ENCODE results near the gene SUV39H2. TPM values are rescaled to one million over a fixed set of nuclear protein-coding genes. Genes with fewer than 3 reads are reported as not detected.
A peak's percentile ranks its signal among the peaks of the same experiment; 100 is the strongest.

Gene SUV39H2
- total RNA-seq, 4 donors from 2014 or later: 2.3 to 11.2 (median 5.9) TPM

GRCh38 chr10:14838582-14839304 lies 39.9 kb upstream of the SUV39H2 start:
- Histone ChIP-seq H3K4me3 (peak overlapping the region; percentile 96), H3K9me3 (no peaks in the 10 kb centered on the region), H3K27me3 (no peaks in the 10 kb centered on the region), H3K27ac (peak overlapping the region; percentile 95), H3K36me3 (peaks cover 29% of the 10 kb centered on the region), H3K4me1 (peaks cover 19% of the 10 kb centered on the region)
- TF ChIP-seq EP300 (IDR thresholded peaks at IDR 0.05) (no peak), CTCF (IDR thresholded peaks at IDR 0.05) (no peak)
- under 1% methylated on average over 21 of the region's 60 CpGs for WGBS
- peak in 1 of 2 donors; percentile 84 for DNase-seq (ENCODE audit: low spot score in 2 of 2)

GRCh38 chr10:14839305-14839695 lies 39.4 kb upstream of the SUV39H2 start:
- H3K36me3 ChIP-seq: peaks cover 34% of the 10 kb centered on the region
- no peak for DNase-seq (ENCODE audit: low spot score in 2 of 2)
- WGBS: 11% methylated on average over 14 of the region's 14 CpGs

GRCh38 chr10:14840178-14840577 lies 38.5 kb upstream of the SUV39H2 start:
- Histone ChIP-seq H3K4me1 (peaks cover 19% of the 10 kb centered on the region), H3K36me3 (peaks cover 43% of the 10 kb centered on the region), H3K4me3 (no peak overlapping the region), H3K27ac (no peak overlapping the region), H3K27me3 (no peaks in the 10 kb centered on the region), H3K9me3 (no peaks in the 10 kb centered on the region)
- 93% methylated on average over 2 of the region's 2 CpGs for WGBS
- no peak for DNase-seq (ENCODE audit: low spot score in 2 of 2)
- TF ChIP-seq POLR2AphosphoS5 (IDR thresholded peaks at IDR 0.05): no peak
- TF ChIP-seq POLR2A (IDR thresholded peaks at IDR 0.05): no peak
- TF ChIP-seq CTCF (IDR thresholded peaks at IDR 0.05): no peak
- no peak for TF ChIP-seq EP300 (IDR thresholded peaks at IDR 0.05)

More at GRCh38 chr10:14839305-14839695, 39.4 kb upstream of the SUV39H2 start:
- Histone ChIP-seq H3K27ac (no peak overlapping the region), H3K27me3 (no peaks in the 10 kb centered on the region), H3K9me3 (no peaks in the 10 kb centered on the region), H3K4me3 (peak overlapping the region; percentile 96), H3K4me1 (peaks cover 19% of the 10 kb centered on the region)
- TF ChIP-seq CTCF (IDR thresholded peaks at IDR 0.05) (no peak), POLR2AphosphoS5 (IDR thresholded peaks at IDR 0.05) (no peak), POLR2A (IDR thresholded peaks at IDR 0.05) (no peak), EP300 (IDR thresholded peaks at IDR 0.05) (no peak)

GRCh38 chr10:14843327-14843988 lies 35.2 kb upstream of the SUV39H2 start:
- Histone ChIP-seq H3K9me3 (no peaks in the 10 kb centered on the region), H3K4me3 (no peak overlapping the region), H3K36me3 (peaks cover 45% of the 10 kb centered on the region), H3K27ac (no peak overlapping the region), H3K27me3 (no peaks in the 10 kb centered on the region), H3K4me1 (peaks cover 10% of the 10 kb centered on the region)
- no peak for TF ChIP-seq EP300 (IDR thresholded peaks at IDR 0.05)
- no peak for TF ChIP-seq POLR2A (IDR thresholded peaks at IDR 0.05)
- TF ChIP-seq POLR2AphosphoS5 (IDR thresholded peaks at IDR 0.05): no peak
- TF ChIP-seq CTCF (IDR thresholded peaks at IDR 0.05): no peak
- 93% methylated on average over 15 of the region's 15 CpGs for WGBS
- DNase-seq (ENCODE audit: low spot score in 2 of 2): no peak

- H3K27me3 ChIP-seq: no peaks in the 10 kb centered on the region
- no peak for DNase-seq (ENCODE audit: low spot score in 2 of 2)
- H3K4me3 ChIP-seq: no peak overlapping the region
- no peak for TF ChIP-seq EP300 (IDR thresholded peaks at IDR 0.05)
- TF ChIP-seq POLR2A (IDR thresholded peaks at IDR 0.05): no peak
- TF ChIP-seq CTCF (IDR thresholded peaks at IDR 0.05): no peak
- TF ChIP-seq POLR2AphosphoS5 (IDR thresholded peaks at IDR 0.05): no peak
- WGBS: 81% methylated on average over 2 of the region's 2 CpGs
- H3K27ac ChIP-seq: no peak overlapping the region
- peaks cover 52% of the 10 kb centered on the region for H3K36me3 ChIP-seq
- H3K9me3 ChIP-seq: no peaks in the 10 kb centered on the region
- H3K4me1 ChIP-seq: no peaks in the 10 kb centered on the region
These were observed 33.7 kb upstream of the SUV39H2 start for GRCh38 chr10:14844948-14845347.

Data from suprapubic skin (tissue), 4 donors.